ENCODE measurements around the gene MVB12B.

DNA sequence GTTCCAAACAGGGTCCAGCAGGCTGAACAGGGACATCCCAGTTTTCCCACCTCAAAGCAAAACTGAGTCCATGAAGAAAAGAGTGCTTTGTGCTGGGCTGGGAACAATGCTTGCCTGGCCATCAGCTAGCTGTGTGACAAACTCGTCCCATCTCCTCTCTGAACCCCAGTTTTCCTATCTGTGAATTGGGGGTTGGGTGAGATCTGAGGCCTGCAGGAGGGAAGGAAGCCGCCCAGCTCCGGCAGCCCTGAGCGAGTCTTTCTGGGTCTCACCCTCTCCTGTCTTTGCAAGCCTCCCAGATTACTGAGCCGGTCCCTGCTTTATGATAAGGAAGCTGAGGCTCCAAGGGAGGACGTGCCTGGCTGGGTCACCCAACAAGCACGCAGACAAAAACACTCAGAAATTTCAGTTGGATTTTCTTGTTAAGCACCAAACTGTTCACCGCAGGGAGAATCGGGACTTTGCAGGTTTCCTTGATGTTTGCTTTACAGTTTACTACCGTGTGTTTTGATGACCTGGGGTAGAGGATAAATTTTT is 204.5 kb downstream of the MVB12B start:
- TF ChIP-seq CHD1 (IDR thresholded peaks at IDR 0.05; ENCODE audit: low read depth, low read length) (no peak), POLR2A (IDR thresholded peaks at IDR 0.05; ENCODE audit: low read depth, low read length) (no peak), MXI1 (IDR thresholded peaks at IDR 0.05; ENCODE audit: borderline replicate concordance, low read depth, low read length) (no peak), CEBPB (IDR thresholded peaks at IDR 0.05; ENCODE audit: low read depth, low read length) (no peak), BHLHE40 (IDR thresholded peaks at IDR 0.05; ENCODE audit: low read depth, low read length) (no peak), RAD21 (IDR thresholded peaks at IDR 0.05; ENCODE audit: low read length) (no peak), MAFK (IDR thresholded peaks at IDR 0.05; ENCODE audit: low read depth, low read length) (no peak), SMC3 (IDR thresholded peaks at IDR 0.05; ENCODE audit: low read depth, low read length) (no peak), MAZ (IDR thresholded peaks at IDR 0.05; ENCODE audit: borderline replicate concordance, low read depth, low read length) (no peak)
- TF ChIP-seq, protein P1, sequence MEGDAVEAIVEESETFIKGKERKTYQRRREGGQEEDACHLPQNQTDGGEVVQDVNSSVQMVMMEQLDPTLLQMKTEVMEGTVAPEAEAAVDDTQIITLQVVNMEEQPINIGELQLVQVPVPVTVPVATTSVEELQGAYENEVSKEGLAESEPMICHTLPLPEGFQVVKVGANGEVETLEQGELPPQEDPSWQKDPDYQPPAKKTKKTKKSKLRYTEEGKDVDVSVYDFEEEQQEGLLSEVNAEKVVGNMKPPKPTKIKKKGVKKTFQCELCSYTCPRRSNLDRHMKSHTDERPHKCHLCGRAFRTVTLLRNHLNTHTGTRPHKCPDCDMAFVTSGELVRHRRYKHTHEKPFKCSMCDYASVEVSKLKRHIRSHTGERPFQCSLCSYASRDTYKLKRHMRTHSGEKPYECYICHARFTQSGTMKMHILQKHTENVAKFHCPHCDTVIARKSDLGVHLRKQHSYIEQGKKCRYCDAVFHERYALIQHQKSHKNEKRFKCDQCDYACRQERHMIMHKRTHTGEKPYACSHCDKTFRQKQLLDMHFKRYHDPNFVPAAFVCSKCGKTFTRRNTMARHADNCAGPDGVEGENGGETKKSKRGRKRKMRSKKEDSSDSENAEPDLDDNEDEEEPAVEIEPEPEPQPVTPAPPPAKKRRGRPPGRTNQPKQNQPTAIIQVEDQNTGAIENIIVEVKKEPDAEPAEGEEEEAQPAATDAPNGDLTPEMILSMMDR (conservative IDR thresholded peaks at IDR 0.05; ENCODE audit: low read depth, low read length): no peak
- TF ChIP-seq, protein P2, sequence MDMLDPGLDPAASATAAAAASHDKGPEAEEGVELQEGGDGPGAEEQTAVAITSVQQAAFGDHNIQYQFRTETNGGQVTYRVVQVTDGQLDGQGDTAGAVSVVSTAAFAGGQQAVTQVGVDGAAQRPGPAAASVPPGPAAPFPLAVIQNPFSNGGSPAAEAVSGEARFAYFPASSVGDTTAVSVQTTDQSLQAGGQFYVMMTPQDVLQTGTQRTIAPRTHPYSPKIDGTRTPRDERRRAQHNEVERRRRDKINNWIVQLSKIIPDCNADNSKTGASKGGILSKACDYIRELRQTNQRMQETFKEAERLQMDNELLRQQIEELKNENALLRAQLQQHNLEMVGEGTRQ (IDR thresholded peaks at IDR 0.05; ENCODE audit: low read depth, low read length): no peak
- TF ChIP-seq, protein P3, sequence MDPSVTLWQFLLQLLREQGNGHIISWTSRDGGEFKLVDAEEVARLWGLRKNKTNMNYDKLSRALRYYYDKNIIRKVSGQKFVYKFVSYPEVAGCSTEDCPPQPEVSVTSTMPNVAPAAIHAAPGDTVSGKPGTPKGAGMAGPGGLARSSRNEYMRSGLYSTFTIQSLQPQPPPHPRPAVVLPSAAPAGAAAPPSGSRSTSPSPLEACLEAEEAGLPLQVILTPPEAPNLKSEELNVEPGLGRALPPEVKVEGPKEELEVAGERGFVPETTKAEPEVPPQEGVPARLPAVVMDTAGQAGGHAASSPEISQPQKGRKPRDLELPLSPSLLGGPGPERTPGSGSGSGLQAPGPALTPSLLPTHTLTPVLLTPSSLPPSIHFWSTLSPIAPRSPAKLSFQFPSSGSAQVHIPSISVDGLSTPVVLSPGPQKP (IDR thresholded peaks at IDR 0.05; ENCODE audit: borderline replicate concordance, low read depth, low read length): no peak
